Fibroblast of villous mesenchyme (primary cell): Measurements from ENCODE around the gene MAD2L1. TPM values are rescaled to one million over a fixed set of nuclear protein-coding genes. Genes with fewer than 3 reads are reported as not detected.

Experiments used
- DNase-seq: peaks from one replicate; pipeline ENCODE4 v3.0.0-alpha.2; 2010; ENCODE audit warnings: low read depth
- H3K4me3 ChIP-seq: 2 replicates; pipeline ENCODE4 v1.5.1; 2011; ENCODE audit warnings: low read depth, mild to moderate bottlenecking, low read length
- total RNA-seq: library from RNA; depleted of rRNA; stranded (reverse); fragments of >200 nt; gene quantifications from 2 replicates; pipeline ENCODE4 v1.2.3, GENCODE V29; 2012
- TF ChIP-seq, protein P1 (sequence below): IDR thresholded peaks from 2 replicates; pipeline ENCODE4 v1.5.1; 2012; ENCODE audit warnings: low read depth, mild to moderate bottlenecking, low read length; ENCODE audit not compliant: insufficient read depth

Gene MAD2L1
- total RNA-seq, 1 donor: 31.1 TPM

DNA sequence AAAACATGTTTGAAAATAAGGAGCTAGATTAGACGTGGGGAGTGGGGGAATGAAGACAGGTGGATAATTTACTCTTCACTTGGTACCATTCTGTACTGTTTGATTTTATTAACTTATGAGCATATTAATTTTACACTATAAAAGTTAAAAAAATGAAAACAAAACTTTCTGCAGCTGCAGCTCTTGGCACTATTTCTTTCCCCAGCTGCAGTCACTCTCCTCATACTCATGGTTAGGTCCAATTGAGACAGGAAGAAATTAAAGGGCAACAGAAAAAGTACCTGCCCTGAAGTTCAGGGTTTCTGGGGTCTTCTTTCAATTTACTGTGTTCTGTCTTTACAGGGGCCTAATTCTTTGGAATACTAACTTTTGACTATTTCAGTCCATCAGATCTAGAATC is 15.4 kb downstream of the MAD2L1 start:
- no peak for DNase-seq
- TF ChIP-seq, protein P1, sequence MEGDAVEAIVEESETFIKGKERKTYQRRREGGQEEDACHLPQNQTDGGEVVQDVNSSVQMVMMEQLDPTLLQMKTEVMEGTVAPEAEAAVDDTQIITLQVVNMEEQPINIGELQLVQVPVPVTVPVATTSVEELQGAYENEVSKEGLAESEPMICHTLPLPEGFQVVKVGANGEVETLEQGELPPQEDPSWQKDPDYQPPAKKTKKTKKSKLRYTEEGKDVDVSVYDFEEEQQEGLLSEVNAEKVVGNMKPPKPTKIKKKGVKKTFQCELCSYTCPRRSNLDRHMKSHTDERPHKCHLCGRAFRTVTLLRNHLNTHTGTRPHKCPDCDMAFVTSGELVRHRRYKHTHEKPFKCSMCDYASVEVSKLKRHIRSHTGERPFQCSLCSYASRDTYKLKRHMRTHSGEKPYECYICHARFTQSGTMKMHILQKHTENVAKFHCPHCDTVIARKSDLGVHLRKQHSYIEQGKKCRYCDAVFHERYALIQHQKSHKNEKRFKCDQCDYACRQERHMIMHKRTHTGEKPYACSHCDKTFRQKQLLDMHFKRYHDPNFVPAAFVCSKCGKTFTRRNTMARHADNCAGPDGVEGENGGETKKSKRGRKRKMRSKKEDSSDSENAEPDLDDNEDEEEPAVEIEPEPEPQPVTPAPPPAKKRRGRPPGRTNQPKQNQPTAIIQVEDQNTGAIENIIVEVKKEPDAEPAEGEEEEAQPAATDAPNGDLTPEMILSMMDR: no peak

DNA sequence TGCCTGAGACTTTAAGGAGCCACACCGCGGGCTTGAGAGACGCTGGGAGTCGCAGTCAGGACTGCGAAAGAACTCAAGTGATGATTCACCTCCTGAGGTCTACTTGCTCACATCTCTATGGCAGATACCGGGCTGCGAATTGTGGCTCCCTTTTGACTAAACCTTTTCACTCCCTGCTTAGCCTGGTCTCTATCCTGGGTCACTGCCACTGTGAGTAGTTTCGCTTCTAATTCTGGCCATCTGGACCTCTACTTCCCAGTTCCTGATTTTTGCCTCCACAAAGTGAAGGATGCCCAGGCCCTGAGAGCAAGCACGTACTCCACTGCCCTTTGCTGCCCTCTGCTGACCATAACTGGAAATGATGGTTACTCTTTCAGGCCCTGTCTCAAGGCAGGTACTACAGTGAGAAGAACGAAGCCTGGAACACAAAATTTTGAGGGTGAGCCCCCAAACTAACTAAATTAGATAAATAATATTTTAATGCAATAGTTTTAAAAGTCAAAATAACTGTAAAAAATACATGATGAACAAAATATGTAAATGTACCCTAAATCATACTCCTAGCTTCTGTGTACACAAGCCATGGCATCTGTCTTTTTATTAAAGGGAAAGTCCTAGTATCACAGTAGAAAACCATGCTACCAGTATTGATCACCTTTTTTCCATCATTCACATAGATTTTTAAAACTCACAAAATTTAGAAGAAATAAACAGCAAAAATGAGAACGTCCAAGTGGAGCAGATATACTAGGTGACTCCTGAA is 16.7 kb downstream of the MAD2L1 start:
- TF ChIP-seq, protein P1: peak; percentile 88
- H3K4me3 ChIP-seq: peak overlapping the region; percentile 57
- peak; percentile 90 for DNase-seq

More for the DNA sequence above, 15.4 kb downstream of the MAD2L1 start:
- no peak overlapping the region for H3K4me3 ChIP-seq

DNA sequence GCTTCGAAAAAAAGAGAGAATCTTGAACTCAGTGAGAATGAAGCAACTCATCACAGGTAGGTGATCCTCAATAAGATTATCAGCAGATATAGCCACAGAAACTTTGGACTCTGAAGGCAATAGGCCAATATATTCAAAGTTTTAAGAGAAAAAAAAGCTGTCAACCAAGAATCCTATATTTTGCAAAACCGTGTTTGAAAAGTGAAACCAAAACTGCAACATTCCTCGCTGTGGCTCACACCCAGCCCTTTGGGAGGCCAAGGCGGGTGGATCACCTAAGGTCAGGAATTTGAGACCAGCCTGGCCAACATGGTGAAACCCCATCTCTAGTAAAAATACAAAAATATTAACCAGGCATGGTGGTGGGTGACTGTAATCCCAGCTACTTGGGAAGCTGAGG is 22.8 kb downstream of the MAD2L1 start:
- no peak for DNase-seq
- TF ChIP-seq, protein P1: no peak
- H3K4me3 ChIP-seq: no peak overlapping the region

DNA sequence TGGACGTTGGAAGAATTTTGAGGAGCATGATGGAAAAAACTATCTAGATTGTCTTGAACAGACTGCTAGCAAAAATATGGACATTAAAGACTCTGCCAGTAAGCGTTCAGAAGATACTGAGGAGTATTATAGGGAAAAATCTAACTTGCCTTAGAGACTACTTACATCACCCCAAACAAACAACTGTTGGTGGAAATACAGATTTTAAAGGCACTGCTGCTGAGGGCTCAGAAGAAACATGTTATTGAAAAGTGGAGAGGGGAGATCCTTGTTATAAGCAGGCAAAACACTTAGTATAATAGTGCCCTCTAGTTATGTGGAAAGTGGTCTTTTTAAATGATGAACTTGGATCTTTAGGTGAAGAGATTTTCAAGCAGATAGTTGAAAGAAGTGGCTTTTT is 29.2 kb downstream of the MAD2L1 start:
- TF ChIP-seq, protein P1: no peak
- no peak overlapping the region for H3K4me3 ChIP-seq
- no peak for DNase-seq

DNA sequence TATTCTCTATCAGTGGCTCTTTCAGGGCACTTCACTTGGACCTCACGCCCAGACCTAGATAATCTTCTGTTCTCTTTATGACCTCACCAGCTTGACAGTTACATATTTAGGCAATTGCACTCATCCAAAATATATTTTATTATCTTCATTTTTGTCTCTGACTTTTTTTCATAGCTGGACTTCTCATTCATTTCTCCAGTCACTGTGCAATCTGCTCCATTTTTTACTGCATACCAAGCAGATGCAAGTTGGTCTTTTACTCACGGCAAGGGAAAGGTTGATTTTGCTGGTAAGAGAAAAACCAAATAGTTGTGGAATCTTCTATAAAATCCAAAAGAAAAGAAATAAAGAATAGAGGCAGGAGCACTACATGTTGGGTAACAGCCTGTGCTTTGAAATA is 31.7 kb downstream of the MAD2L1 start:
- no peak overlapping the region for H3K4me3 ChIP-seq
- TF ChIP-seq, protein P1: no peak
- DNase-seq: no peak

DNA sequence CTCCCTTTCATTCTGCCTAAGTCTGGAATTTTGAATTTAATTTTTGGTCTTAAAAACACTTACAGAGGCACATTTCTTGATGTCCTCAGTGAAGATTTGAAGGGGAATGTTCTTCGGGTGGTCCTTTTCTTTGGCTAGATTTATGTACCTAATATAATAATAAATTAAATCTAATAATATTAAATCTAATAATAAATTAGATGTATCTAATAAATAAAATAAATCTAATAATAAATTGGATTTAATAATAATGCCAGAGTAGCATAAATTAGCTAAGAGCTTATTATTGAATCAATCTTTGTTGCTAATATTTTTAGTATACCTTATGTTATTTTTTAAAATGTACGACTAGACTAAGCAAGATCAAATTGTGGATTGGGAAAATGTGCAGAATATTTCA is 39.8 kb downstream of the MAD2L1 start:
- DNase-seq: no peak
- no peak overlapping the region for H3K4me3 ChIP-seq
- TF ChIP-seq, protein P1: no peak

DNA sequence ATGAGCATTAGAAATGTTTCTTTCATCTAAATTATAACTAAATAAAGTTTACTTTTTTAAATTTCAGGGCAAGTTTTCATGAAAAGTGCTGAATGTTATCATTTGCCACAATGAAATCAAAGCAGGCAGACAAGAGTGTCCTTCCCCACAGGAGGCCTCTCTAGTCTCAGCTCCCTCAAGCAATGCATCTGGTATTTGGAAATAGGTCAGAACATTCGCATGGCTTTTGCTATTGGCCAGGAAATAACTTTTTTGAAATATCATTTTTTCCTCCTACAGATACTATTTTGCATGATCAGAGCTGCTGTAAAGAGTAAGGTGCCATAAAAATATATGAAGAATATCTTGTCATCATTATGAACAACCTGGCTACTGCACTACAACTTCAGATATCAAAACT is 41.1 kb downstream of the MAD2L1 start:
- DNase-seq: peak; percentile 22
- H3K4me3 ChIP-seq: no peak overlapping the region
- TF ChIP-seq, protein P1: no peak
